GM12878 (cell line): ENCODE results near the gene ZDHHC11B. TPM values are rescaled to one million over a fixed set of nuclear protein-coding genes. Genes with fewer than 3 reads are reported as not detected.

Experiments used
- ATAC-seq: fragments of 200-7000 bp; cut with Tn5 transposase; 3 replicates; pipeline ENCODE4 v1.9.1; 2020; ENCODE audit warnings: mild to moderate bottlenecking, moderate library complexity
- BruUV-seq: library from RNA; stranded (reverse); fragments of 400-500 nt; replicated peaks from 2 replicates; lab custom pipeline; 2021; lab: Mats Ljungman, UMichigan
- CTCF ChIA-PET: fragments of 300-600 bp; sonication (Branson Sonifier 250); formaldehyde crosslinking; extraction: SDS; loops from one replicate; lab custom pipeline; 2021; ENCODE audit warnings: inconsistent platforms; lab: Yijun Ruan, JAX
- POLR2A ChIA-PET: fragments of 350-600 bp; formaldehyde crosslinking; extraction: SDS; loops from one replicate; lab custom pipeline; 2021; ENCODE audit warnings: inconsistent platforms; lab: Charles Lee
- RAD21 ChIA-PET: fragments of 300-600 bp; sonication (Branson Sonifier 250); formaldehyde crosslinking; loops from one replicate; lab custom pipeline; 2023; ENCODE audit warnings: antibody characterized with exemption; ENCODE audit not compliant: unreplicated experiment; lab: Charles Lee
- SMC1A ChIA-PET: fragments of 300-600 bp; sonication (Branson Sonifier 250); formaldehyde crosslinking; loops from one replicate; lab custom pipeline; 2023; ENCODE audit not compliant: unreplicated experiment, uncharacterized antibody; lab: Charles Lee
- DNase-seq: peaks from one replicate; pipeline ENCODE4 v3.0.0-alpha.2; 2011; ENCODE audit warnings: low read depth, low spot score
- FAIRE-seq: peaks from 3 replicates; lab custom pipeline; 2011; peaks lifted over from hg19 to GRCh38; lab: Jason Lieb, UNC
- H2AFZ ChIP-seq: 2 replicates; pipeline ENCODE4 v1.6.0; 2011; ENCODE audit warnings: low read depth, low read length, control low read depth; ENCODE audit not compliant: control insufficient read depth
- H3K27ac ChIP-seq: 2 replicates; pipeline ENCODE4 v1.5.1; 2011; ENCODE audit warnings: control low read depth; ENCODE audit not compliant: control insufficient read depth, insufficient read depth
- H3K27me3 ChIP-seq, 2 experiments: replicated peaks in 1 of 2; 2 replicates each; pipeline versions ENCODE4 v1.6.0 to v1.6.1; 2011; ENCODE audit warnings: low read length in 1 of 2; ENCODE audit not compliant: control insufficient read depth in 2 of 2, insufficient read depth in 2 of 2
- H3K36me3 ChIP-seq, 2 experiments: 2 replicates each; pipeline ENCODE4 v1.5.1; 2011; ENCODE audit warnings: low read length in 1 of 2; ENCODE audit not compliant: control insufficient read depth in 2 of 2, insufficient read depth in 2 of 2
- H3K4me1 ChIP-seq: 2 replicates; pipeline ENCODE4 v1.6.1; 2011; ENCODE audit warnings: mild to moderate bottlenecking, low read length, moderate library complexity, mixed read lengths; ENCODE audit not compliant: control insufficient read depth, insufficient read depth
- H3K4me2 ChIP-seq: 2 replicates; pipeline ENCODE4 v1.6.0; 2011; ENCODE audit warnings: control low read depth; ENCODE audit not compliant: control insufficient read depth, insufficient read depth
- H3K4me3 ChIP-seq: fragments of 200-600 bp; sonication (generic); 2 replicates; pipeline ENCODE4 v1.5.1; 2016
- H3K79me2 ChIP-seq: 2 replicates; pipeline ENCODE4 v1.6.0; 2011; ENCODE audit warnings: low read length; ENCODE audit not compliant: control insufficient read depth, insufficient read depth
- H3K9ac ChIP-seq: 2 replicates; pipeline ENCODE4 v1.8.0; 2011; ENCODE audit warnings: low read length, control low read depth, mixed read lengths; ENCODE audit not compliant: control insufficient read depth, insufficient read depth
- H3K9me3 ChIP-seq: replicated peaks from 3 replicates; pipeline ENCODE4 v1.5.1; 2011; ENCODE audit warnings: mild to moderate bottlenecking, low read length; ENCODE audit not compliant: control insufficient read depth, insufficient read depth
- H4K20me1 ChIP-seq: 2 replicates; pipeline ENCODE4 v1.6.0; 2011; ENCODE audit not compliant: control insufficient read depth, insufficient read depth
- BHLHE40 ChIP-seq, 2 experiments: fragments of 450-650 bp in 1 of 2; IDR thresholded peaks; 2 replicates each; pipeline ENCODE4 v1.6.1; 2011 to 2017; ENCODE audit warnings: low read depth in 2 of 2, borderline replicate concordance in 1 of 2, improper control_type of control experiment in 1 of 2, low read length in 1 of 2, mild to moderate bottlenecking in 1 of 2
- CEBPB ChIP-seq, 2 experiments: fragments of 150-350 bp in 1 of 2; IDR thresholded peaks; 2 replicates each; pipeline ENCODE4 v1.6.1; 2012 to 2014; ENCODE audit warnings: low read depth in 2 of 2, low read length in 2 of 2, borderline replicate concordance in 1 of 2, inconsistent platforms in 1 of 2
- EED ChIP-seq: sonication (generic); IDR thresholded peaks from 2 replicates; pipeline ENCODE4 v1.6.1; 2016; ENCODE audit warnings: antibody characterized with exemption, low read depth
- ESRRA ChIP-seq: IDR thresholded peaks from 2 replicates; pipeline ENCODE4 v1.6.1; 2012; ENCODE audit warnings: mild to moderate bottlenecking, low read length, improper control_type of control experiment
- HSF1 ChIP-seq: fragments of 150-350 bp; IDR thresholded peaks from 2 replicates; pipeline ENCODE4 v1.6.1; 2014; ENCODE audit warnings: mild to moderate bottlenecking, low read depth, low read length
- NR2F1 ChIP-seq: fragments of 450-650 bp; conservative IDR thresholded peaks from 2 replicates; pipeline ENCODE4 v1.6.1; 2017; ENCODE audit warnings: mild to moderate bottlenecking
- NRF1 ChIP-seq: conservative IDR thresholded peaks from 2 replicates; pipeline ENCODE4 v1.6.1; 2011; ENCODE audit warnings: mild to moderate bottlenecking, low read depth, low read length, improper control_type of control experiment
- POLR2AphosphoS2 ChIP-seq: IDR thresholded peaks from 2 replicates; pipeline ENCODE4 v1.6.1; 2011; ENCODE audit warnings: low read depth, mild to moderate bottlenecking, low read length, improper control_type of control experiment, moderate library complexity
- SPI1 ChIP-seq: IDR thresholded peaks from 2 replicates; pipeline ENCODE4 v1.6.1; 2011; ENCODE audit warnings: low read depth, mild to moderate bottlenecking, low read length, moderate library complexity, borderline replicate concordance; ENCODE audit not compliant: insufficient read depth
- TBL1XR1 ChIP-seq: IDR thresholded peaks from 2 replicates; pipeline ENCODE4 v1.6.1; 2012; ENCODE audit warnings: low read depth, low read length, improper control_type of control experiment
- WGBS: methylation state at CpG from one replicate; pipeline ENCODE4 v1.1.6; 2016; ENCODE audit warnings: low lambda C conversion rate; ENCODE audit not compliant: insufficient replicate concordance, insufficient coverage; ENCODE audit errors: missing lambda C conversion rate; 5-methylcytosine and 5-hydroxymethylcytosine counted together
- in situ Hi-C: fragments of 300-500 bp; cut with MboI; formaldehyde crosslinking; loops from 9 replicates; pipeline ENCODE4 v1.14.3; 2018; ENCODE audit warnings: mixed read lengths
- intact Hi-C: fragments of 100-400 bp; cut with micrococcal nuclease; formaldehyde crosslinking; loops from one replicate; pipeline ENCODE4 v1.14.2; 2022; ENCODE audit not compliant: unreplicated experiment
- polyA plus RNA-seq, 11 experiments: library from polyadenylated mRNA; depleted of rRNA in 4 of 11; unstranded in 6 of 11; stranded (reverse) in 5 of 11; fragments of >200 nt; fragmentation: Nextera tagmentation in 4 of 11; fragmentation: Illumina TruSeq in 1 of 11; extraction: Ambion mirVana in 4 of 11; extraction: Trizol in 1 of 11; gene quantifications; 1 replicate in 1 of 11; 2 replicates in 10 of 11; pipeline versions ENCODE4 v1.2.1 to v1.2.3, GENCODE V29; 2011 to 2016; ENCODE audit warnings: inconsistent platforms in 2 of 11, missing spikeins in 2 of 11, low read depth in 1 of 11
- total RNA-seq, 4 experiments: library from RNA; depleted of rRNA in 3 of 4; stranded (reverse); fragments of >200 nt in 3 of 4; fragmentation: Illumina TruSeq in 1 of 4; extraction: Trizol in 1 of 4; gene quantifications; 2 replicates each; pipeline versions ENCODE4 v1.2.1 to v1.2.3, GENCODE V29; 2013 to 2021
- TF ChIP-seq, protein P1 (sequence below), 3 experiments: IDR thresholded peaks in 2 of 3; conservative IDR thresholded peaks in 1 of 3; 2 replicates each; pipeline ENCODE4 v1.5.1; 2011; ENCODE audit warnings: low read depth in 3 of 3, low read length in 3 of 3, mild to moderate bottlenecking in 3 of 3, control low read depth in 2 of 3, moderate library complexity in 2 of 3, inconsistent platforms in 1 of 3, mixed read lengths in 1 of 3; ENCODE audit not compliant: control insufficient read depth in 2 of 3, insufficient read depth in 1 of 3; ENCODE audit errors: extremely low read depth in 1 of 3
- TF ChIP-seq, protein P2 (sequence below): fragments of 450-650 bp; conservative IDR thresholded peaks from 2 replicates; pipeline ENCODE4 v1.6.1; 2017; ENCODE audit warnings: mild to moderate bottlenecking, moderate library complexity
- TF ChIP-seq, protein P3 (sequence below): fragments of 450-650 bp; IDR thresholded peaks from 2 replicates; pipeline ENCODE4 v1.6.1; 2017; ENCODE audit warnings: mild to moderate bottlenecking

ZDHHC11B gene
- total and polyA plus RNA-seq, 10 of the 15 experiments (the other 5 are each of a cell fraction or from before 2014, with no cell fraction given): 0.01 to 0.10 (median 0.09) TPM; not detected in 7

- TF ChIP-seq CEBPB (IDR thresholded peaks at IDR 0.05; ENCODE audit: borderline replicate concordance in 1 of 2, low read depth in 2 of 2, low read length in 2 of 2): no peak
- TF ChIP-seq TBL1XR1: no peak
- TF ChIP-seq ESRRA: no peak
- TF ChIP-seq HSF1: no peak
- TF ChIP-seq BHLHE40 (IDR thresholded peaks at IDR 0.05; ENCODE audit: borderline replicate concordance in 1 of 2, low read depth in 2 of 2, low read length in 1 of 2): no peak
- TF ChIP-seq, all 136 proteins: peak for 0
Measured at GRCh38 chr5:669842-670395, 114.6 kb downstream of the ZDHHC11B start (continued).

DNA sequence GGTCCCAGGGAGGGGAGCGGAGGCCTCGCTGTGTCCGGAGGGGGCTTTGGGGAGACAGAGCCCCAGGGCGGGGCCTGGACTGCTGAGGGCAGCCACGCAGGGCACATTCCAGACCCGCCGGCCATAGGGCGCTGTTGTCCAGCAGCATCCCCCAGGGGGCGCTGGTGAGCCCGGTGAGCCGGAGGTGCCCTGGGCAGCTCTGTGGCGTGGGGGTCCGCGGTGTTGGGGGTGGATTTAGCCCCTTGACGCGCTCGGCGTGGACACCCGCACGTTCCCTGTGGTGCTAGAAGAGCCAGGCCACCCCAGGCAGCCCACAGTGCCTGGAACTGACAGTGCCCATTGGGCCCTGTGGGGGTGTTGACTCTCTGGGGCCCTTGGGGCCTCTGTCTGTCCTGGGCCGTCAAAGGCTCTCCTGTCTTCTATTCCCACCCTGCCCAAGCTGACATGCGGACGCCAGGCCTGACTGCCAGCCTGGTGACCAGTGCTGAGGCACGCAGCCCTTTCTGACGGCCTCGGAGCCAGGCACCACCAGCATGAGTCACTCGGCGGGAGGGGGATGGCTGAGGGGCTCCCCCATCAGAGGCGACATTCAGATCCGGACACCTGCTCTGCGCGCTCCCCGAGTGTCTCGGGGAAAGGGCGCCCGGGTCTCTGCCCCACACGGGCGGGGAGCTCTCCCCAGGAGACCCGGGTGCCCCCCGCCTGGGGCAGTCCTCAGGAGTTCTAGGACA, 115.3 kb downstream of the ZDHHC11B start:
- POLR2A ChIA-PET: no interaction called here
- CTCF ChIA-PET: interaction anchor here (0.6 to 1.7 kb wide), 3 partner anchors 232 to 384 kb away, joined by 3 to 6 read pairs (median 4); no protein-coding TSS in a partner anchor
- H2AFZ ChIP-seq: no peak overlapping the region
- DNase-seq (no peak), FAIRE-seq (no peak), ATAC-seq (peak; percentile 73)
- RAD21 ChIA-PET: interaction anchor here (1.4 kb wide), 1 partner anchor 231 kb away, joined by 3 read pairs; no protein-coding TSS in a partner anchor
- H3K27ac ChIP-seq: no peak overlapping the region
- no peaks in the 10 kb centered on the region for H3K9me3 ChIP-seq
- 58% methylated on average over 39 of the region's 40 CpGs for WGBS
- BruUV-seq: no TSS peak
- H3K9ac ChIP-seq: no peak overlapping the region
- H3K4me2 ChIP-seq: no peak overlapping the region
- H3K79me2 ChIP-seq: no peaks in the 10 kb centered on the region
- H3K27me3 ChIP-seq: no peaks in the 10 kb centered on the region
- in situ Hi-C loops (no loop called here), intact Hi-C loops (no loop called here)
- no peaks in the 10 kb centered on the region for H4K20me1 ChIP-seq
- H3K36me3 ChIP-seq: peaks cover 0 to 6% of the 10 kb centered on the region in 2 experiments; a peak in 2 of 4 replicates
- H3K4me3 ChIP-seq: no peak overlapping the region
- no peaks in the 10 kb centered on the region for H3K4me1 ChIP-seq
- SMC1A ChIA-PET: no interaction called here
- TF ChIP-seq NRF1: no peak
- no peak for TF ChIP-seq POLR2AphosphoS2
- TF ChIP-seq EED: no peak
- TF ChIP-seq, protein P1, sequence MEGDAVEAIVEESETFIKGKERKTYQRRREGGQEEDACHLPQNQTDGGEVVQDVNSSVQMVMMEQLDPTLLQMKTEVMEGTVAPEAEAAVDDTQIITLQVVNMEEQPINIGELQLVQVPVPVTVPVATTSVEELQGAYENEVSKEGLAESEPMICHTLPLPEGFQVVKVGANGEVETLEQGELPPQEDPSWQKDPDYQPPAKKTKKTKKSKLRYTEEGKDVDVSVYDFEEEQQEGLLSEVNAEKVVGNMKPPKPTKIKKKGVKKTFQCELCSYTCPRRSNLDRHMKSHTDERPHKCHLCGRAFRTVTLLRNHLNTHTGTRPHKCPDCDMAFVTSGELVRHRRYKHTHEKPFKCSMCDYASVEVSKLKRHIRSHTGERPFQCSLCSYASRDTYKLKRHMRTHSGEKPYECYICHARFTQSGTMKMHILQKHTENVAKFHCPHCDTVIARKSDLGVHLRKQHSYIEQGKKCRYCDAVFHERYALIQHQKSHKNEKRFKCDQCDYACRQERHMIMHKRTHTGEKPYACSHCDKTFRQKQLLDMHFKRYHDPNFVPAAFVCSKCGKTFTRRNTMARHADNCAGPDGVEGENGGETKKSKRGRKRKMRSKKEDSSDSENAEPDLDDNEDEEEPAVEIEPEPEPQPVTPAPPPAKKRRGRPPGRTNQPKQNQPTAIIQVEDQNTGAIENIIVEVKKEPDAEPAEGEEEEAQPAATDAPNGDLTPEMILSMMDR (IDR thresholded peaks at IDR 0.05 in 2 of 3, conservative IDR thresholded peaks at IDR 0.05 in 1 of 3; ENCODE audit: control insufficient read depth in 2 of 3, extremely low read depth in 1 of 3, insufficient read depth in 1 of 3, low read depth in 3 of 3, low read length in 3 of 3): peak; percentile 58 to 92 (median 70)
- TF ChIP-seq, protein P2, sequence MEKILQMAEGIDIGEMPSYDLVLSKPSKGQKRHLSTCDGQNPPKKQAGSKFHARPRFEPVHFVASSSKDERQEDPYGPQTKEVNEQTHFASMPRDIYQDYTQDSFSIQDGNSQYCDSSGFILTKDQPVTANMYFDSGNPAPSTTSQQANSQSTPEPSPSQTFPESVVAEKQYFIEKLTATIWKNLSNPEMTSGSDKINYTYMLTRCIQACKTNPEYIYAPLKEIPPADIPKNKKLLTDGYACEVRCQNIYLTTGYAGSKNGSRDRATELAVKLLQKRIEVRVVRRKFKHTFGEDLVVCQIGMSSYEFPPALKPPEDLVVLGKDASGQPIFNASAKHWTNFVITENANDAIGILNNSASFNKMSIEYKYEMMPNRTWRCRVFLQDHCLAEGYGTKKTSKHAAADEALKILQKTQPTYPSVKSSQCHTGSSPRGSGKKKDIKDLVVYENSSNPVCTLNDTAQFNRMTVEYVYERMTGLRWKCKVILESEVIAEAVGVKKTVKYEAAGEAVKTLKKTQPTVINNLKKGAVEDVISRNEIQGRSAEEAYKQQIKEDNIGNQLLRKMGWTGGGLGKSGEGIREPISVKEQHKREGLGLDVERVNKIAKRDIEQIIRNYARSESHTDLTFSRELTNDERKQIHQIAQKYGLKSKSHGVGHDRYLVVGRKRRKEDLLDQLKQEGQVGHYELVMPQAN: no peak
- TF ChIP-seq, protein P3, sequence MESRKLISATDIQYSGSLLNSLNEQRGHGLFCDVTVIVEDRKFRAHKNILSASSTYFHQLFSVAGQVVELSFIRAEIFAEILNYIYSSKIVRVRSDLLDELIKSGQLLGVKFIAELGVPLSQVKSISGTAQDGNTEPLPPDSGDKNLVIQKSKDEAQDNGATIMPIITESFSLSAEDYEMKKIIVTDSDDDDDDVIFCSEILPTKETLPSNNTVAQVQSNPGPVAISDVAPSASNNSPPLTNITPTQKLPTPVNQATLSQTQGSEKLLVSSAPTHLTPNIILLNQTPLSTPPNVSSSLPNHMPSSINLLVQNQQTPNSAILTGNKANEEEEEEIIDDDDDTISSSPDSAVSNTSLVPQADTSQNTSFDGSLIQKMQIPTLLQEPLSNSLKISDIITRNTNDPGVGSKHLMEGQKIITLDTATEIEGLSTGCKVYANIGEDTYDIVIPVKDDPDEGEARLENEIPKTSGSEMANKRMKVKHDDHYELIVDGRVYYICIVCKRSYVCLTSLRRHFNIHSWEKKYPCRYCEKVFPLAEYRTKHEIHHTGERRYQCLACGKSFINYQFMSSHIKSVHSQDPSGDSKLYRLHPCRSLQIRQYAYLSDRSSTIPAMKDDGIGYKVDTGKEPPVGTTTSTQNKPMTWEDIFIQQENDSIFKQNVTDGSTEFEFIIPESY: peak; percentile 75
- TF ChIP-seq SPI1: no peak
- no peak for TF ChIP-seq NR2F1
